ENCODE results near the gene TTC5. TPM values are rescaled to one million over a fixed set of nuclear protein-coding genes. Genes with fewer than 3 reads are reported as not detected.
"Not testable (repeated sequence)": the region's sequence is repeated elsewhere in the genome, so short reads cannot be mapped to it uniquely, and the experiment has no call there.

TTC5 gene
- total RNA-seq, 1 donor from 2014 or later, result 15.6 TPM

DNA sequence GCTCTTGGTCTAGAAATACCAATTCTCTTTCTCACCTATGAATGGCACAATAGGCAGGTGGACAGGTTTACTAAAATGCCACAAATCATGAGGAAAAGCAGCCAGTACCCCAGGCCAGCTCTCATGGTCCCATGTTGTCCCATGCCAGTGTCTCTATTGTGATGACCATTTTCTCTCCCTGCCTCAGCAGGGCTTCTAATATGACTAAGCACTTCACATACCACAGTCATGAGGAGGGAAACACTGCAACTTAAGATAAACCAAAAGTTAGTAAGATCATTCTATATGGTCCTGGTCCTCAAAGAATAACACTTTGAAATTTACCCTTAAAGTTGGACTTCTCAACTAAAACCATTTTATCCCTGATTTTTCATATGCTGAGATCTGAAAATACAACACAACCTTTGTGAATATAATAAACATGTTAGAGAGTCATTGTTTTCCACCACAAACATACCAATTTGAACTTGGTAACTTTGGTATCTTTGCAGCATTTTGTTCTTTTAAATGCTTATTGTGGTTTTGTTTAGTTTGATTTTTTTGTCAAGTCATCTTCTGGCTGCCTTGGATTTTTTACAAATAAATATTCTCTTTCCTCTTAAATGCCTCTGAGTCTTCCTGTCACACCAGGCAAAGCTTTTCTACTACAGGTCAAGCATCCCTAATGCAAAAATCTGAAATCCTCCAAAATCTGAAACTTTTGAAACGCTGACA lies 3.6 kb downstream of the TTC5 start:
- no peak overlapping the region for H3K4me3 ChIP-seq
- peaks cover 46% of the 10 kb centered on the region for H3K36me3 ChIP-seq
- peaks cover 6% of the 10 kb centered on the region for H3K4me1 ChIP-seq
- H3K27me3 ChIP-seq, result no peaks in the 10 kb centered on the region
- H3K27ac ChIP-seq, result no peak overlapping the region
- TF ChIP-seq, protein P1, sequence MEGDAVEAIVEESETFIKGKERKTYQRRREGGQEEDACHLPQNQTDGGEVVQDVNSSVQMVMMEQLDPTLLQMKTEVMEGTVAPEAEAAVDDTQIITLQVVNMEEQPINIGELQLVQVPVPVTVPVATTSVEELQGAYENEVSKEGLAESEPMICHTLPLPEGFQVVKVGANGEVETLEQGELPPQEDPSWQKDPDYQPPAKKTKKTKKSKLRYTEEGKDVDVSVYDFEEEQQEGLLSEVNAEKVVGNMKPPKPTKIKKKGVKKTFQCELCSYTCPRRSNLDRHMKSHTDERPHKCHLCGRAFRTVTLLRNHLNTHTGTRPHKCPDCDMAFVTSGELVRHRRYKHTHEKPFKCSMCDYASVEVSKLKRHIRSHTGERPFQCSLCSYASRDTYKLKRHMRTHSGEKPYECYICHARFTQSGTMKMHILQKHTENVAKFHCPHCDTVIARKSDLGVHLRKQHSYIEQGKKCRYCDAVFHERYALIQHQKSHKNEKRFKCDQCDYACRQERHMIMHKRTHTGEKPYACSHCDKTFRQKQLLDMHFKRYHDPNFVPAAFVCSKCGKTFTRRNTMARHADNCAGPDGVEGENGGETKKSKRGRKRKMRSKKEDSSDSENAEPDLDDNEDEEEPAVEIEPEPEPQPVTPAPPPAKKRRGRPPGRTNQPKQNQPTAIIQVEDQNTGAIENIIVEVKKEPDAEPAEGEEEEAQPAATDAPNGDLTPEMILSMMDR (IDR thresholded peaks at IDR 0.05), result no peak
- ATAC-seq (no peak), DNase-seq (no peak)
- intact Hi-C loops (cut with DNase I), result no loop called here
- no peaks in the 10 kb centered on the region for H3K9me3 ChIP-seq

DNA sequence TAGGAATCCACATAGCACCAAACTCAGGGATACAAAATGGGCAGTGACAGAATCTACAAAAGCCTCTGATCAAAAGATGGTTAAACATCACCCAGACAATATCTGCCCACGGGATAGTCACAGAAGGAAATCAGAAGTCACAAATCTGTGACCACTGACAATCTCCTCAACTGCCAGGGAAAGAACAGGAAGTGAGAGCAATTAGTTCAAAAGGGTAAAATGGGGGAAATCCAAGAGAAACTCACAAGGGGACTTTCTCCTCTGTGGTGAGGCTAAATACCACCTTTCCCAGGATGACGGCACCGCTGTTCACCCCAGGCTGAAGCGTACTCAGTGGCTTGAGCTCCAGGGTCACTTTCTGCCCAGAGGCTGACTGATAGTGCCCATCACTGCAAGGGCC lies 10.7 kb downstream of the TTC5 start:
- H3K4me1 ChIP-seq, result no peaks in the 10 kb centered on the region
- no peak overlapping the region for H3K27ac ChIP-seq
- intact Hi-C loops (cut with DNase I), result no loop called here
- TF ChIP-seq, protein P1 (IDR thresholded peaks at IDR 0.05), result no peak
- ATAC-seq (no peak), DNase-seq (no peak)
- H3K4me3 ChIP-seq, result no peak overlapping the region
- H3K27me3 ChIP-seq, result no peaks in the 10 kb centered on the region
- H3K36me3 ChIP-seq, result peaks cover 92% of the 10 kb centered on the region
- H3K9me3 ChIP-seq, result no peaks in the 10 kb centered on the region

DNA sequence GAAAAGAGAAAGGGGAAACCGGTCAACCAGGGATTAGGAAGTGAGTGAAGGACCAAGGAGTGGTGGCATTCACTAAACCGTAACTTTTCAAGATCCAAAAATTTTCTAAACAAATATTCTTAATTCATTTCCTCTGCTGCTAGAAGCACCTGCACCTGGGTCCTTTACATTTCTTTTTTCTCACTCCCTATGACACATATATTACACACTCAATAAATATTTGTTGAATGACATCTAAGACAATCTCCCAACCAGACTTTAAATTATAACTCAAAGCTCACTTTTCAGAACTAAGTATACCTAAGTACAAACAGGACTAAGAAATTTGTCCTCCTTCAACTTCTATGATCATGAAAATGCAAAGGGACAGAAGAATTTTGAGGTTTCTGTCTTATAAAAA lies 11.1 kb downstream of the TTC5 start:
- Histone ChIP-seq H3K27me3 (no peaks in the 10 kb centered on the region), H3K9me3 (no peaks in the 10 kb centered on the region), H3K36me3 (peaks cover 92% of the 10 kb centered on the region), H3K4me1 (no peaks in the 10 kb centered on the region), H3K4me3 (no peak overlapping the region), H3K27ac (no peak overlapping the region)
- intact Hi-C loops (cut with DNase I), result no loop called here
- TF ChIP-seq, protein P1 (IDR thresholded peaks at IDR 0.05), result no peak
- DNase-seq (no peak), ATAC-seq (no peak)

DNA sequence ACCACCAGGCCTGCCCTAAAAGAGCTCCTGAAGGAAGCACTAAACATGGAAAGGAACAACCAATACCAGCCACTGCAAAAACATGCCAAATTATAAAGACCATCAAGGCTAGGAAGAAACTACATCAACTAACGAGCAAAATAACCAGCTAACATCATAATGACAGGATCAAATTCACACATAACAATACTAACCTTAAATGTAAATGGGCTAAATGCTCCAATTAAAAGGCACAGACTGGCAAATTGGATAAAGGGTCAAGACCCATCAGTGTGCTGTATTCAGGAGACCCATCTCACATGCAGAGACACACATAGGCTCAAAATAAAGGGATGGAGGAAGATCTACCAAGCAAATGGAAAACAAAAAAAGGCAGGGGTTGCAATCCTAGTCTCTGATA lies 23.8 kb downstream of the TTC5 start:
- H3K27me3 ChIP-seq; intact Hi-C loops (cut with DNase I); H3K4me1 ChIP-seq; H3K27ac ChIP-seq; DNase-seq; ATAC-seq; H3K4me3 ChIP-seq; H3K9me3 ChIP-seq; H3K36me3 ChIP-seq: not testable (repeated sequence)

DNA sequence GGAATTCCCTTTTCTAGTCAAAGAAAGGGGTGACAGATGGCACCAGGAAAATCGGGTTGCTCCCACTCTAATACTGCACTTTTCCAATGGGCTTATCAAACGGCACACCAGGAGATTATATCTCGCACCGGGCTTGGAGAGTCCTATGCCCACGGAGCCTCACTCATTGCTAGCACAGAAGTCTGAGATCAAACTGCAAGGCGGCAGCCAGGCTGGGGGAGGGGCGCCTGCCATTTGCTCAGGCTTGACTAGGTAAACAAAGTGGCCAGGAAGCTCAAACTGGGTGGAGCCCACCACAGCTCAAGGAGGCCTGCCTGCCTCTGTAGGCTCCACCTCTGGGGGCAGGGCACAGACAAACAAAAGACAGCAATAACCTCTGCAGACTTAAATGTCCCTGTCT lies 25.5 kb downstream of the TTC5 start:
- H3K27ac ChIP-seq; H3K9me3 ChIP-seq; DNase-seq; intact Hi-C loops (cut with DNase I); H3K27me3 ChIP-seq; H3K36me3 ChIP-seq; H3K4me3 ChIP-seq; H3K4me1 ChIP-seq; ATAC-seq: not testable (repeated sequence)

DNA sequence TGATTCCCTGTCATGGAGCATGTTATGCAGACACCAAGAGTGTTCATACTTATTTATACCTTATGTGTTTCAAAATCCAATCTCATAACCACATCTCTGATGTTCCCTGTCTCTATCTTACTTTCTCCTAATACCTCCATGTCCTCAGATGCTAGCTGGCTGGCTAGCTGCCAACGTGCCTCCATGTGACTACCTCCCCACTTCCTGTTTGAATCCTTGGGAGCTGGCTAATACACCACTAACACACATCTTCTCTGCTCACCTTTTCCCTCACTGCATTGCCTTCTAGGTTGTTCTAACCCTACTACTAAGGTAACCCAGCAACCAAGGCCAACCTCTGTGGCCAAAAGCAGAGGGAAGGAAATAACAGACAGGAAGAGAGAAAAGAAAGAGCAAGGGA lies 27.3 kb downstream of the TTC5 start:
- no peak for DNase-seq
- Histone ChIP-seq H3K9me3 (no peaks in the 10 kb centered on the region), H3K4me1 (no peaks in the 10 kb centered on the region), H3K27me3 (no peaks in the 10 kb centered on the region), H3K4me3 (no peak overlapping the region), H3K36me3 (no peaks in the 10 kb centered on the region), H3K27ac (no peak overlapping the region)
- intact Hi-C loops (cut with DNase I), result no loop called here
- ATAC-seq, result no peak
- TF ChIP-seq, protein P1 (IDR thresholded peaks at IDR 0.05), result no peak

DNA sequence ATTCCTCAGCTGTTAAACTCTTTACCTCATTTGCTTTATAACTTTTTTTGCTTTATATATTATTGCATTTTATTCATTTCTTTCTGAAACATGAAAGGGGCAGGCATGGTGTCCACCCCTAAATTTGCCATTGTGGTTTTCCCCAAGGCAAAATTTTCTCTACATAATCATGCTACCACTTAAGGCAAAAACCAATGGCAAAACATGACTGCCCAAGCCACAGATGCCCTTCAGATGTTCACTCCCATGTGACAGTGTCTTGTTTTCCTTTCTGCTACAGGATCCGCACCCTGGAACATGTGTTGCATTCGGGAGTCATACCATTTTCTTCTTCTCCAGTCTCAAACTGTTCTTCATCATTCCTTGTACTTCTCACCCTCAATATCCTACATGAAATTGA lies 28.3 kb downstream of the TTC5 start:
- DNase-seq, result no peak
- H3K36me3 ChIP-seq, result no peaks in the 10 kb centered on the region

More for the DNA sequence above, 28.3 kb downstream of the TTC5 start:
- no peak overlapping the region for H3K27ac ChIP-seq
- no peak overlapping the region for H3K4me3 ChIP-seq
- no peaks in the 10 kb centered on the region for H3K4me1 ChIP-seq
- TF ChIP-seq, protein P1 (IDR thresholded peaks at IDR 0.05), result no peak
- intact Hi-C loops (cut with DNase I), result no loop called here
- no peaks in the 10 kb centered on the region for H3K27me3 ChIP-seq
- ATAC-seq, result no peak
- H3K9me3 ChIP-seq, result no peaks in the 10 kb centered on the region

Measured in upper lobe of right lung (tissue), 1 donor.